Stimulated activated naive CD8-positive, alpha-beta T cell treated with anti-CD3 and anti-CD28 coated beads, Interleukin-15, Interleukin-2, amounts not matched to agents 100 ng/mL and 50 ng/mL, for 24 hours (primary cell): Measurements from ENCODE around the gene GOLPH3.

Experiments used
- H3K27ac Mint-ChIP-seq: one replicate; pipeline ENCODE4 v1.8.0; 2021; ENCODE audit warnings: mild to moderate bottlenecking, mixed read lengths
- H3K27me3 Mint-ChIP-seq: one replicate; pipeline ENCODE4 v1.8.0; 2021; ENCODE audit warnings: mixed read lengths
- H3K36me3 Mint-ChIP-seq: one replicate; pipeline ENCODE4 v1.8.0; 2021; ENCODE audit warnings: low read depth, mixed read lengths
- H3K4me1 Mint-ChIP-seq: one replicate; pipeline ENCODE4 v1.8.0; 2021; ENCODE audit warnings: low read depth, mixed read lengths
- H3K4me3 Mint-ChIP-seq: one replicate; pipeline ENCODE4 v1.8.0; 2021; ENCODE audit warnings: mild to moderate bottlenecking, mixed read lengths
- H3K9me3 Mint-ChIP-seq: one replicate; pipeline ENCODE4 v1.8.0; 2021; ENCODE audit warnings: mixed read lengths

Gene GOLPH3

DNA sequence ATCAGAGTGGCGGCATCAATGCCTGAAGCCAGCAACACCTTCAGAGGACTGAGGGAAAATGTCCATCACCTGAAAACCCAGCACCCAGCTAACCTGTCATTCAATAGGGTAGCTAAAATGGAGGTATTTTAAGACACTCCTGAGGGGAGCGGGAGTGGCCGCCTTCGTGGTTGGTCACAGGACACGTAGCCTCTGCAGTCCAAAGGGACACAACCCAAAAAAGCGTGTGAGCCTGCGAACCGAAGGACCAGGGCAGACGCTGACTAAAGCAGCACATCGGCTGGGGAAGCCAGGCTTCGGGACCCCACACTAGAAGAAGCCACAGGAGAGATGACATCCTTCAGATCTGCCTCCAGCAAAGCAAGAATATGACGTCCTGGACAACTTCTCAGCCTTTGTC, 70.6 kb downstream of the GOLPH3 start:
- Mint-ChIP-seq H3K27me3 (no peaks in the 10 kb centered on the region), H3K36me3 (peaks cover 33% of the 10 kb centered on the region), H3K4me3 (no peak overlapping the region), H3K4me1 (no peaks in the 10 kb centered on the region), H3K9me3 (no peaks in the 10 kb centered on the region), H3K27ac (no peak overlapping the region)

DNA sequence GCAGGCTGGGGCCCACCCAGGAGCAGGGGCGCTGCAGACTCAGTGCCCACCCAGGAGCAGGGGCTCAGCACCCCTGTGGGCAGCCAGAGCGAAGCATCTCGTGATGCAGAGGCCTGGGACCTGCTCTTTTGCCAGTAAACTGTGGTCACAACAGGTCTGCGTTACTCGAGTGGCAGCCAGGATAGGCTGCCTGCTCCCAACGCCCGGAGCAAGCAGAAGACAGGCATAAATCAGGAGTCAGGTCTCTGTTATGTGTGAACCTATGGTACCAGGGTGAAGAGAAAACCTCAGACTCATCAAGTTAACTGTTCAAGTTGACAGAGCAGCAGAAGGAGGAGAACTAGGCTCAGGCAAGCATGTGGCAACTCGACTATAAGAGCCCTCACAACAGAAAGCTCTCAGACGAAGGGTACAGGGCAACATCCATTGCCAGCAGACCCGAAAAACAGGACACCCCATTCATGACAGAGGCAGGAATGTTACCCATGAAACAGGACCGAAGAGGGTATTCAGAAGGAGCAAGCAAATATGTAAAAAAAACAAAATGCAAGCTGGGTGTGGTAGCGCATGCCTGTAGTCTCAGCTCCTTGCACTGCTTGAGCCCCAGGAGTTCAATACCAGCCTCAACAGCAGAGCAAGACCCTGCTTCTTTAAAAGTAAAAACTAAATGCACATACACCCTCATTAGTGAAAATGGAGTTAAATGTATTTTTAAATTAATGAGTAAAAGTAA, 71.7 kb downstream of the GOLPH3 start:
- H3K27me3 Mint-ChIP-seq: no peaks in the 10 kb centered on the region
- H3K9me3 Mint-ChIP-seq: no peaks in the 10 kb centered on the region
- H3K4me1 Mint-ChIP-seq: no peaks in the 10 kb centered on the region
- peaks cover 27% of the 10 kb centered on the region for H3K36me3 Mint-ChIP-seq
- no peak overlapping the region for H3K4me3 Mint-ChIP-seq
- peak overlapping the region; percentile 36 for H3K27ac Mint-ChIP-seq

DNA sequence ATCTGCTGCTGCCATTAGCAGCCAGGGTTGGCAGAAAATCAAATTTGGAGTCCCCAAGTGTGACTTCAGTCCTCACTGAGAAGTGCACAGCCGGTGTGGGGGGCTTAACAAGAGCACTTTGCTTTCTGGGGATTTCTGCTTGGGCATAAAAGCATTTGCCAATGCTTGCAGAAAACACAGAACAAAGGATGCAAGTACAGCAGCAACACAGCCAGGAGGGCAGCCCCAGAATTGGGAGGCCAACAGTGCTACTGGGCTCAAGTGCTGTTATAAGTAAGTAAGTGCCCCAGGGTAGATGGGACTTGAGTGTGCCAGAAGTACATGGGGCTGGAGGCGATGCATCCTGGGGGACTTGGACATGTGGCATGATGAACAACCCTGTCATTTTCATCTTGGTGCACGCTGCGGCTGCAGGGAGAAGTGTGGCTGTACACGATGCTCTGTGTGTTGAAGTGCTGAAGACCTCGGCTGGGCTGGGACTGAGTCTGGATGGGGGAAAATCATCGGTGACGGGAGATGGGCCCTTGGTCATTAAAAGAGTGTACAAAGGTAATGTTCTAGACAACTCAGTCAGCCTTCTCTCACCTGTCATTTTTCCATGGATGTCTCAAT, 73.3 kb downstream of the GOLPH3 start:
- Mint-ChIP-seq H3K9me3 (no peaks in the 10 kb centered on the region), H3K36me3 (peaks cover 23% of the 10 kb centered on the region), H3K4me1 (no peaks in the 10 kb centered on the region), H3K4me3 (no peak overlapping the region), H3K27ac (no peak overlapping the region), H3K27me3 (no peaks in the 10 kb centered on the region)

DNA sequence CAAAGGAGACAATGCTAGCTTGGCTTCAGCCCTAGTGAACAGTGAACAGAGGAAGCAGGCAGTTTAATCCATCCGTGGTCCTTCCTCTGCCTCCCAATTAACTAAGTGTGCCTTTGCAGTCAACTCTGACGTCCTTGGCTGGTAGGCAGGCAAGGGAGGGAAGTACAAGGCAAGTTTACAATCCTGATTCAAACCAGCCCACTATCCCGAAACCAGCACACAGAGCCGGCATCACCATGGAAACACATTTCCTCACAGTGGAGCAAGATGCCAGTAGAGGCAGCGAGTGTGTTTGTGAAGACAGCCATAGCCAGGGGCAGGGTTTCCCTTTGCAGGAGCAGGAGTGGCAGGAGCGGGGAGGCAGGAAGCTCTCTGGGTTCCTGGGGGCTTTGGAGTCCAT, 73.9 kb downstream of the GOLPH3 start:
- Mint-ChIP-seq H3K36me3 (peaks cover 18% of the 10 kb centered on the region), H3K4me3 (no peak overlapping the region), H3K4me1 (no peaks in the 10 kb centered on the region), H3K27me3 (no peaks in the 10 kb centered on the region), H3K27ac (no peak overlapping the region), H3K9me3 (no peaks in the 10 kb centered on the region)

DNA sequence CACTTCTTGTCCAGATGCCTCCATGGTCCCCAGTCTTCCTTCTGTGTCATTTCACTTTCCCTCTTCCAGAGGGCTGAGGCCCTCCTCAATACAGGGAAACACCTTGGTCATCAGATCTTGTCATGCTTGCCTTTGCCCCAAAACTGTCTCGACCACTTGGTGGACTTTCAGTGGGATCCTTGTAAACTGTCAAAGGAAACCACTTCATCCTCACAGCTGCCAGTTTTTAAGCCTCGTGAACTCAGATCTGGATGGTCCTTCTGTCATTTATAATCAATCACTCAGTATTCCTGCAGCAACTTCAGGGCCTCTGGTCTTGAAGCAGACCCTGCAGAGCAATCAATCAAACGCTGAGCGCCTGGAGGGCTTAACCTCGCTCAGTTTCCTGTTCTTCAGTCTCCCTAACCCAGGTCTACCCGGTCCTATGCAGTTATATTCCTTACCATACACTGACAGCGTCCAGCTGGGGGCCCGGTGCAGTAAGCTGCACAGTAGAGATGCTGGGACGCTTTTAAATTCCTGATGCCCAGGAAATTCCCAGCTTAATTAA, 74.6 kb downstream of the GOLPH3 start:
- no peaks in the 10 kb centered on the region for H3K9me3 Mint-ChIP-seq
- peak overlapping the region; percentile 59 for H3K27ac Mint-ChIP-seq
- H3K36me3 Mint-ChIP-seq: peaks cover 14% of the 10 kb centered on the region
- H3K4me1 Mint-ChIP-seq: no peaks in the 10 kb centered on the region
- H3K4me3 Mint-ChIP-seq: no peak overlapping the region
- H3K27me3 Mint-ChIP-seq: no peaks in the 10 kb centered on the region

DNA sequence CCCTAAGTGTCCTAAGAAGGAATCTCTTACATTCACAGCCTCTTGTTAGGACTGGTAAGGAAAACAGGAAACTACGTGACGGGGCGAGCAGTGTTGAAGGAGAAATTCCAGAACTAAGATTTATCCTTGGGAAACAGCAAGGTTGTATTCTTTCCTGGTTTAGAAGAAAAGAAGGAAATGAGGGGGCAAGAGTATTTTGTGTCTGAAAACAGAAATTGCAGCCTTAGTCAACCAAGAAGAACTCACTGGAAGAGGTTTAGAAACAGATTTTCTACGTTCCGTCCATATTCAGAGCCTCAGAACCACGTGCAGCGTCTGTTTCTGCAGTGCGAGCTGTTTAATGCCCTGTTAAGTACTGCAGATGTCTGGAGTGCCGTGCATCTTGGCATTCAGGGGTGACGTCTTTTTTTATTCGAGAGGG, 75.2 kb downstream of the GOLPH3 start:
- no peak overlapping the region for H3K4me3 Mint-ChIP-seq
- H3K9me3 Mint-ChIP-seq: no peaks in the 10 kb centered on the region
- H3K27ac Mint-ChIP-seq: no peak overlapping the region
- H3K4me1 Mint-ChIP-seq: no peaks in the 10 kb centered on the region
- H3K27me3 Mint-ChIP-seq: no peaks in the 10 kb centered on the region
- peaks cover 12% of the 10 kb centered on the region for H3K36me3 Mint-ChIP-seq

DNA sequence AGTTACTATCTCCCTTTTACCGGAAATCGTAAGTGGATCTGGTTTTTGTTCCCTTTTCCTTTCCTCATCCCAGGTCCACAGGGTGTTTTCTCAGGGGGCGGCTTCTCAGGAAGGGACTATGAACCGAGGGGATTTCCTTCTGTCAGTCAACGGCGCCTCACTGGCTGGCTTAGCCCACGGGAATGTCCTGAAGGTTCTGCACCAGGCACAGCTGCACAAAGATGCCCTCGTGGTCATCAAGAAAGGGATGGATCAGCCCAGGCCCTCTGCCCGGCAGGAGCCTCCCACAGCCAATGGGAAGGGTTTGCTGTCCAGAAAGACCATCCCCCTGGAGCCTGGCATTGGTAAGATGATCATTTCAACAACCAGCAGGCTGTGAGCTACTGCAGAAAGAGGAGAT, 75.8 kb downstream of the GOLPH3 start:
- Mint-ChIP-seq H3K27me3 (no peaks in the 10 kb centered on the region), H3K9me3 (no peaks in the 10 kb centered on the region), H3K27ac (no peak overlapping the region), H3K4me1 (no peaks in the 10 kb centered on the region), H3K4me3 (no peak overlapping the region), H3K36me3 (peaks cover 7% of the 10 kb centered on the region)

DNA sequence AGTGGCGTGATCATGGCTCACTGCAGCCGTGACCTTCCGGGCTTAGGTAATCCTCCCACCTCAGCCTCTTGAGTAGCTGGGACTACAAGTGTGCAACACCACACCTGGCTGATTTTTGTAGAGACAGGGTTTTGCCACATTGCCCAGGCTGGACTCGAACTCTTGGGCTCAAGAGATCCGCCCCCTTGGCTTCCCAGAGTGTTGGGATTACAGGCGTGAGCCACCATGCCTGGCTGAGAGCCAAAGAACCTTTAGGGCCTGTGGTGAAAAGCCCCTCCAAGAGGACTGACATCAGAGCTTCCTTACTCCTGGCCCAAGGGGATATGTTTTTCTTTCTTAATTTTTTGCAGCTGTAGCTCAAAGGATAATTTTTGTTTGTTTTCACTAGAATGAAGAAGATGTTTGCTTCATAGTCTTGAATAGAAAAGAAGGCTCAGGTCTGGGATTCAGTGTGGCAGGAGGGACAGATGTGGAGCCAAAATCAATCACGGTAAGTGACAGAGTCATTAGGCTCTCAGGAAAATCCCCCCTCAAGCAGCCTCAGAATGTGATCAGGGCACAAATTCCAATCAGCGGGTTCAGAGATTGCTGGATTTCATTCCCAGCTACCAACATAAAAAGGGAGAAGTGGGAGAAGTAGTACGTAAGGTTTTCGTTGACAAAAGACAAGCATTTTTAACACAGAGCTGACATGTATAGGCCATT, 77.1 kb downstream of the GOLPH3 start:
- Mint-ChIP-seq H3K36me3 (peaks cover 7% of the 10 kb centered on the region), H3K9me3 (no peaks in the 10 kb centered on the region), H3K27me3 (no peaks in the 10 kb centered on the region), H3K4me3 (no peak overlapping the region), H3K27ac (no peak overlapping the region), H3K4me1 (no peaks in the 10 kb centered on the region)

DNA sequence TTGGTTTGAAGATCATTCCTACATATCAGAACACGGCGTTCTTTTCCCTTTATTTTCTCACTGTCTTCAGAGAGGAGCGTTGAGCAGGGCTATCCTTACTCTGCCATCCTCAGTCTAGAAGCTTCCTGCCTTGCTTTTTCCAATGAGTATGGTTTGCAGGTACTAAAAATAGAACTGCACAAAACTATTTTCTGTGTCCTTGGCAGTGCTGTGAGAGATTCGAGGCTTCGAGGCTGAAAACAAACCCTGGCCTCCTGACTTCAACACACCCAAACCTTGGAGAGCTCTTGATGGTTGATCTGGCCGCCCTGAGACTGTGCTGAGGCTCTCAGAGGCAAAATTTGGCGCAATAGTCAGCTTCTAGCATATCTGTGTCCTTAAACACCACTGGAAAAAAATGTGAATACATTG, 78.9 kb downstream of the GOLPH3 start:
- H3K4me1 Mint-ChIP-seq: no peaks in the 10 kb centered on the region
- H3K36me3 Mint-ChIP-seq: peaks cover 7% of the 10 kb centered on the region
- no peaks in the 10 kb centered on the region for H3K27me3 Mint-ChIP-seq
- no peaks in the 10 kb centered on the region for H3K9me3 Mint-ChIP-seq
- no peak overlapping the region for H3K27ac Mint-ChIP-seq
- H3K4me3 Mint-ChIP-seq: no peak overlapping the region

DNA sequence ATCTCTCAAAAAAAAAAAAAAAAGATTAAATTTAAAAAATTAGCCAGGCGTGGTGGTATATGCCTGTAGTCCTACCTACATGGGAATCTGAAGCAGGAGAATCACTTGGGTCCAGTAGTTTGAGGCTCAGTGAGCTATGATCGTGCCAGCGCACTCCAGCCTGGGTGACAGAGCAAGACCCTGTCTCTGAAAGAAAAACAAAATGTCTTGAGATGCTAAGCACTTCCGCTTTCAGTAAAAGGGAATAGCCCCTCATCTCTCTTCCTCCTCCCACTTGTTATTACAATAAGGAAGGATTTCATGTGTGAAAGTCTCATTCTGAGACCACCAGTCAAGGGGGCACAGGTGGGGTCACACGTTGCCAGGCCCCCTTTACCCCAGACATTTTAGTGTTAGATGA, 79.4 kb downstream of the GOLPH3 start:
- no peak overlapping the region for H3K27ac Mint-ChIP-seq
- no peaks in the 10 kb centered on the region for H3K4me1 Mint-ChIP-seq

DNA sequence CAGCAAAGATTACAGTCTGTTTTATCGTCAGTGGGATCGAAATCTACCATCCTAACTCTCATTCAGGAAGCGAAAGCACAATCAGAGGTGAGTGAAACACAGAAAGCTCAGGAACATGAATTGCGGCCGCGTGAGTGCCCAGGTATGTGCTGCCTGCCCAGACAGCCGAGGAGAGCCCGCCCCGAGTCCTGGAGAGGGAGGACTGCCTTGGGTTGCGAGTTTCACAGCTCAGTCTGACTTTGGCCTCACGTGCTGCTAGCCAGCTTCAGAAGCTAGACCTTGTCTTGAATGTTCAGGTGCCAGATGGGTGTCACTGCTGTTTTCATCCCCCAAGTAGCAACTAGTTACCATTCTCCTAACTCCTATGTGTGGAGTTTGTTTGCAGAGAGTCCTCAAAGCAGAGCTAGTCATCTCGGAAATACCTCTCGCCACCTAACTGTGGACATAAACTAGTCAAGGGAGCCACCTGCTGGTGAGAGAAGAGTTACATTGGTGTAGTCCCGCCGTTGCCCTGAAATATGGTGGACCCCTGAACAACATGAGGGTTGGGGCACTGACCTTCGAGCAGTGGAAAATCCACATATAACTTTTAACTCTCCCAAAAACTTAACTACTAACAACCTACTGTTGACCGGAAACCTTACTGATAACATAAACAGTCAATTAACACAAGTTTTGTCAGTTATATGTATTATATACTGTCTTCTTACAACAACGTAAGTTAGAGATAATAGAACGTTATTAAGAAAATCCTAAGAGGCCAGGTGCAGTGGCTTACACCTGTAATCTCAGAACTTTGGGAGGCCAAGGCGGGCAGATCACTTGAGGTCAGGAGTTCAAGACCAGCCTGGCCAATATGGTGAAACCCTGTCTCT, 80.9 kb downstream of the GOLPH3 start:
- Mint-ChIP-seq H3K4me1 (no peaks in the 10 kb centered on the region), H3K27me3 (no peaks in the 10 kb centered on the region), H3K4me3 (no peak overlapping the region), H3K27ac (no peak overlapping the region), H3K36me3 (no peaks in the 10 kb centered on the region), H3K9me3 (no peaks in the 10 kb centered on the region)

More for the DNA sequence above, 79.4 kb downstream of the GOLPH3 start:
- Mint-ChIP-seq H3K4me3 (no peak overlapping the region), H3K27me3 (no peaks in the 10 kb centered on the region), H3K9me3 (no peaks in the 10 kb centered on the region), H3K36me3 (peaks cover 7% of the 10 kb centered on the region)

DNA sequence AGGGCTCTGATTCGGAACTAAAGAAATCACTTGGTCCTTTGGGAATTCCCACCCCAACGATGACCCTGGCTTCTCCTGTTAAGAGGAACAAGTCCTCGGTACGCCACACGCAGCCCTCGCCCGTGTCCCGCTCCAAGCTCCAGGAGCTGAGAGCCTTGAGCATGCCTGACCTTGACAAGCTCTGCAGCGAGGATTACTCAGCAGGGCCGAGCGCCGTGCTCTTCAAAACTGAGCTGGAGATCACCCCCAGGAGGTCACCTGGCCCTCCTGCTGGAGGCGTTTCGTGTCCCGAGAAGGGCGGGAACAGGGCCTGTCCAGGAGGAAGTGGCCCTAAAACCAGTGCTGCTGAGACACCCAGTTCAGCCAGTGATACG, 83.4 kb downstream of the GOLPH3 start:
- no peak overlapping the region for H3K4me3 Mint-ChIP-seq
- H3K36me3 Mint-ChIP-seq: no peaks in the 10 kb centered on the region
- no peaks in the 10 kb centered on the region for H3K9me3 Mint-ChIP-seq
- H3K27ac Mint-ChIP-seq: no peak overlapping the region
- no peaks in the 10 kb centered on the region for H3K27me3 Mint-ChIP-seq
- no peaks in the 10 kb centered on the region for H3K4me1 Mint-ChIP-seq

DNA sequence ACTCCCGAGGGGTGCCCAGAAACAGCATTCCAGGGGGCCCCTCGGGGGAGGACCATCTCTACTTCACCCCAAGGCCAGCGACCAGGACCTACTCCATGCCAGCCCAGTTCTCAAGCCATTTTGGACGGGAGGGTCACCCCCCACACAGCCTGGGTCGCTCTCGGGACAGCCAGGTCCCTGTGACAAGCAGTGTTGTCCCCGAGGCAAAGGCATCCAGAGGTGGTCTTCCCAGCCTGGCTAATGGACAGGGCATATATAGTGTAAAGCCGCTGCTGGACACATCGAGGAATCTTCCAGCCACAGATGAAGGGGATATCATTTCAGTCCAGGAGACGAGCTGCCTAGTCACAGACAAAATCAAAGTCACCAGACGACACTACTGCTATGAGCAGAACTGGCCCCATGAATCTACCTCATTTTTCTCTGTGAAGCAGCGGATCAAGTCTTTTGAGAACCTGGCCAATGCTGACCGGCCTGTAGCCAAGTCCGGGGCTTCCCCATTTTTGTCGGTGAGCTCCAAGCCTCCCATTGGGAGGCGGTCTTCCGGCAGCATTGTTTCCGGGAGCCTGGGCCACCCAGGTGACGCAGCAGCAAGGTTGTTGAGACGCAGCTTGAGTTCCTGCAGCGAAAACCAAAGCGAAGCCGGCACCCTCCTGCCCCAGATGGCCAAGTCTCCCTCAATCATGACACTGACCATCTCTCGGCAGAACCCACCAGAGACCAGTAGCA, 83.9 kb downstream of the GOLPH3 start:
- no peaks in the 10 kb centered on the region for H3K4me1 Mint-ChIP-seq
- no peaks in the 10 kb centered on the region for H3K27me3 Mint-ChIP-seq
- H3K9me3 Mint-ChIP-seq: no peaks in the 10 kb centered on the region
- H3K4me3 Mint-ChIP-seq: no peak overlapping the region
- H3K27ac Mint-ChIP-seq: no peak overlapping the region
- H3K36me3 Mint-ChIP-seq: no peaks in the 10 kb centered on the region
